HepG2 (cell line): Measurements from ENCODE around the gene ZMYM3. TPM values are rescaled to one million over a fixed set of nuclear protein-coding genes. Genes with fewer than 3 reads are reported as not detected.

Source experiments
- ATAC-seq: fragments of 200-7000 bp; cut with Tn5 transposase; 3 replicates; pipeline ENCODE4 v1.9.1; 2020; ENCODE audit warnings: mild to moderate bottlenecking, moderate library complexity
- BruUV-seq: library from RNA; stranded (reverse); fragments of 400-500 nt; replicated peaks from 2 replicates; lab custom pipeline; 2021; lab: Mats Ljungman, UMichigan
- CTCF ChIA-PET: fragments of 300-600 bp; formaldehyde crosslinking; extraction: SDS; loops from one replicate; lab custom pipeline; 2021; ENCODE audit warnings: low total read pairs, inconsistent platforms, low intra/inter-chr PET ratio; lab: Yijun Ruan, JAX
- POLR2A ChIA-PET: fragments of 350-600 bp; sonication (Branson Sonifier 250); formaldehyde crosslinking; loops from one replicate; lab custom pipeline; 2020; ENCODE audit warnings: antibody characterized with exemption, inconsistent platforms; lab: Yijun Ruan, JAX
- DNase-seq: peaks from one replicate; pipeline ENCODE4 v3.0.0-alpha.2; 2015; ENCODE audit warnings: low spot score
- FAIRE-seq: peaks from 3 replicates; lab custom pipeline; 2011; peaks lifted over from hg19 to GRCh38; lab: Jason Lieb, UNC
- H2AFZ ChIP-seq: one replicate; pipeline ENCODE4 v1.6.1; 2011; ENCODE audit warnings: low read length, inconsistent platforms
- H3K27ac ChIP-seq: fragments of 300-600 bp; 3 replicates; pipeline ENCODE4 v1.8.0; 2011; ENCODE audit warnings: mixed run types, mild to moderate bottlenecking, mixed read lengths, low read length, inconsistent platforms; ENCODE audit not compliant: insufficient read depth; ENCODE audit errors: extremely low read length
- H3K27me3 ChIP-seq, 2 experiments: fragments of 200-600 bp in 1 of 2; 2 replicates in 1 of 2; 3 replicates in 1 of 2; pipeline versions ENCODE4 v1.6.0 to v1.8.0; 2011; ENCODE audit warnings: low read length in 2 of 2, mild to moderate bottlenecking in 2 of 2, moderate library complexity in 2 of 2, inconsistent platforms in 1 of 2; ENCODE audit not compliant: insufficient read depth in 2 of 2, control insufficient read depth in 1 of 2
- H3K36me3 ChIP-seq, 2 experiments: fragments of 200-600 bp in 1 of 2; replicated peaks in 1 of 2; 2 replicates in 1 of 2; 3 replicates in 1 of 2; pipeline versions ENCODE4 v1.5.1 to v1.8.0; 2011; ENCODE audit warnings: low read length in 2 of 2, inconsistent platforms in 1 of 2; ENCODE audit not compliant: insufficient read depth in 2 of 2, control insufficient read depth in 1 of 2
- H3K4me1 ChIP-seq: 2 replicates; pipeline ENCODE4 v1.5.1; 2012; ENCODE audit warnings: low read length, inconsistent platforms; ENCODE audit not compliant: insufficient read depth
- H3K4me2 ChIP-seq: 2 replicates; pipeline ENCODE4 v1.6.0; 2011; ENCODE audit warnings: low read depth, low read length, inconsistent platforms
- H3K4me3 ChIP-seq, 3 experiments: fragments of 200-600 bp in 1 of 3; sonication (generic), shearing (Covaris generic) in 1 of 3; replicated peaks in 1 of 3; 2 replicates each; pipeline ENCODE4 v1.5.1; 2011 to 2016; ENCODE audit warnings: low read length in 3 of 3, inconsistent platforms in 2 of 3, low read depth in 2 of 3, mild to moderate bottlenecking in 2 of 3, control low read depth in 1 of 3, mixed read lengths in 1 of 3; ENCODE audit not compliant: insufficient read depth in 1 of 3
- H3K79me2 ChIP-seq: one replicate; pipeline ENCODE4 v1.6.1; 2011; ENCODE audit warnings: low read length, inconsistent platforms; ENCODE audit not compliant: insufficient read depth
- H3K9ac ChIP-seq: 2 replicates; pipeline ENCODE4 v1.6.0; 2011; ENCODE audit warnings: mild to moderate bottlenecking, low read depth, low read length, inconsistent platforms; ENCODE audit not compliant: insufficient read depth
- H3K9me3 ChIP-seq: 2 replicates; pipeline ENCODE4 v1.5.1; 2012; ENCODE audit warnings: mild to moderate bottlenecking, low read length
- H4K20me1 ChIP-seq: 2 replicates; pipeline ENCODE4 v1.6.0; 2011; ENCODE audit warnings: inconsistent platforms, mild to moderate bottlenecking, low read length, moderate library complexity; ENCODE audit not compliant: insufficient read depth
- FOXA3 ChIP-seq: IDR thresholded peaks from 2 replicates; pipeline ENCODE4 v1.6.1; 2016; ENCODE audit warnings: missing genetic modification reagents, missing compliant biosample characterization
- HOXA7 ChIP-seq: sonication (generic); formaldehyde crosslinking; IDR thresholded peaks from 2 replicates; pipeline ENCODE4 v1.8.1; 2022; ENCODE audit warnings: mild to moderate bottlenecking, missing genetic modification reagents, moderate library complexity
- MAZ ChIP-seq, 2 experiments: sonication (generic) in 1 of 2; formaldehyde crosslinking in 1 of 2; IDR thresholded peaks; 2 replicates each; pipeline versions ENCODE4 v1.5.0 to v1.6.1; 2012 to 2020; ENCODE audit warnings: low read depth in 2 of 2, mild to moderate bottlenecking in 2 of 2, borderline replicate concordance in 1 of 2, improper control_type of control experiment in 1 of 2, low read length in 1 of 2, missing genetic modification reagents in 1 of 2, moderate library complexity in 1 of 2
- MXI1 ChIP-seq: IDR thresholded peaks from 3 replicates; pipeline ENCODE4 v1.6.1; 2012; ENCODE audit warnings: low read depth, low read length, inconsistent platforms, borderline replicate concordance
- RFX5 ChIP-seq: IDR thresholded peaks from 2 replicates; pipeline ENCODE4 v1.6.1; 2011; ENCODE audit warnings: low read depth, low read length, improper control_type of control experiment
- TP53 ChIP-seq: sonication (generic); formaldehyde crosslinking; conservative IDR thresholded peaks from 2 replicates; pipeline ENCODE4 v1.4.0; 2020; ENCODE audit warnings: missing genetic modification reagents
- ZNF501 ChIP-seq: sonication (generic); formaldehyde crosslinking; IDR thresholded peaks from 2 replicates; pipeline ENCODE4 v1.5.1; 2020; ENCODE audit warnings: mild to moderate bottlenecking, moderate library complexity, missing genetic modification reagents
- ZNF674 ChIP-seq: sonication (generic); formaldehyde crosslinking; IDR thresholded peaks from 2 replicates; pipeline ENCODE4 v1.5.0; 2020; ENCODE audit warnings: low read depth, mild to moderate bottlenecking, missing genetic modification reagents
- WGBS: methylation state at CpG from one replicate; pipeline ENCODE4 v1.1.6; 2017; ENCODE audit warnings: low lambda C conversion rate; 5-methylcytosine and 5-hydroxymethylcytosine counted together
- in situ Hi-C: cut with HindIII; loops from 2 replicates; pipeline ENCODE4 v1.10.0; 2017; ENCODE audit warnings: low pct_unique_long_range_greater_than_20kb; ENCODE audit not compliant: extremely low pct_ligation_motif_present
- intact Hi-C: fragments of 100-400 bp; cut with micrococcal nuclease; formaldehyde crosslinking; loops from one replicate; pipeline ENCODE4 v1.10.0; 2022; ENCODE audit not compliant: unreplicated experiment
- polyA plus RNA-seq, 8 experiments: library from polyadenylated mRNA; depleted of rRNA in 3 of 8; stranded (reverse) in 7 of 8; unstranded in 1 of 8; fragments of >200 nt; fragmentation: Illumina TruSeq in 4 of 8; extraction: Trizol in 4 of 8; gene quantifications; 2 replicates each; pipeline versions ENCODE4 v1.2.1 to v1.2.3, GENCODE V29; 2011 to 2016; ENCODE audit warnings: low read depth in 4 of 8, missing spikeins in 1 of 8, mixed read lengths in 1 of 8; ENCODE audit not compliant: insufficient read depth in 1 of 8
- total RNA-seq, 5 experiments: library from RNA; depleted of rRNA; stranded (reverse); fragments of >200 nt; fragmentation: Illumina TruSeq; extraction: Trizol; gene quantifications; 2 replicates each; pipeline ENCODE4 v1.2.3, GENCODE V29; 2016; ENCODE audit warnings: low read depth in 1 of 5
- TF ChIP-seq, protein P1 (sequence below): sonication (generic); formaldehyde crosslinking; IDR thresholded peaks from 2 replicates; pipeline ENCODE4 v1.4.0; 2020; ENCODE audit warnings: missing genetic modification reagents
- TF ChIP-seq, protein P2 (sequence below): IDR thresholded peaks from 2 replicates; pipeline ENCODE4 v1.6.1; 2016; ENCODE audit warnings: mild to moderate bottlenecking, missing biosample characterization, missing genetic modification reagents
- TF ChIP-seq, protein P3 (sequence below): sonication (generic); formaldehyde crosslinking; IDR thresholded peaks from 2 replicates; pipeline ENCODE4 v1.8.0; 2022; ENCODE audit warnings: low read depth, missing genetic modification reagents

The ZMYM3 gene
- total and polyA plus RNA-seq, 2 of the 13 experiments (the other 11 are each of a cell fraction or from before 2014, with no cell fraction given) = 26.4 to 35.4 TPM

DNA sequence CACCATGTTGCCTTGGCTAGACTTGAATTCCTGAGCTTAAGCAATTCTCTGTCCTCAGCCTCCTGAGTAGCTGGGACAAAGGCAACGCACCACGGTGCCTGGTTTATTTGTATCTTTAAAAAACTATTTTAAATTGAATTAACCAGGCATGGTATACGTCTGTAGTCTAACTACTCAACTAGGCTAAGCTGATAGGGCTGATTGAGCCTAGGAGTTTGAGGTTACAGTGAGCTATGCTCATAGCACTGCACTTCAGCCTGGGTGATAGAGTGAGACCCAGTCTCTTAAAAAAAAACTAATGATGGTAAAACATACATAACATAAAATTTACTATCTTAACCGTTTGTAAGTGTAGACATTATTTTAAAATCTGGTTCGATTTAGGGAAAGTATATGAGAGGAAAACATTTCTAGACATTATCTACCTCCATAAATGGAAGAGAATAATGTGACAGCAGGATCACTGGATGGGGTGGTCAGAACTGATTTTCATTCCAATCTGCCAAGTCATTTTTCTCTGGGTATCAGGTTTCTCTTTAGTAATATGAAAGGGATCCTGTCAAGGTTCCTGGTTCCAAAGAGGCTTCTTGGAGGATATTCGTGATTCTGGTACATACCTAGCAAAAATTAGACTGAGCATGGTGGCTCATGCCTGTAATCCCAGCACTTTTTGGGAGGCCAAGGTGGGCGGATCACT, 38.9 kb upstream of the ZMYM3 start:
- no peaks in the 10 kb centered on the region for H3K27me3 ChIP-seq
- DNase-seq (no peak), FAIRE-seq (no peak), ATAC-seq (no peak)
- BruUV-seq = no TSS peak
- H3K4me2 ChIP-seq = no peak overlapping the region
- 95% methylated on average over 5 of the region's 7 CpGs for WGBS
- no peak overlapping the region for H3K27ac ChIP-seq
- peaks cover 6 to 51% of the 10 kb centered on the region in 2 experiments; a peak in 4 of 5 replicates for H3K36me3 ChIP-seq
- no peak overlapping the region for H3K4me3 ChIP-seq
- H3K4me1 ChIP-seq = peaks cover 22% of the 10 kb centered on the region
- ChIA-PET CTCF (no interaction called here), POLR2A (interaction anchor here (1.2 to 1.7 kb wide), 2 partner anchors 9 kb away, joined by 4 to 9 read pairs; partner anchors contain the start of genes ITGB1BP2 and NONO)
- in situ Hi-C loops (no loop called here), intact Hi-C loops (no loop called here)
- no peak overlapping the region for H3K9ac ChIP-seq
- no peaks in the 10 kb centered on the region for H3K9me3 ChIP-seq
- no peak overlapping the region for H2AFZ ChIP-seq
- TF ChIP-seq MAZ (IDR thresholded peaks at IDR 0.05; ENCODE audit: borderline replicate concordance, low read depth, low read length) = no peak
- no peak for TF ChIP-seq MAZ (CRISPR knock-in tag; IDR thresholded peaks at IDR 0.05; ENCODE audit: low read depth)
- no peak for TF ChIP-seq HOXA7 (CRISPR knock-in tag)
- no peak for TF ChIP-seq RFX5
- no peak for TF ChIP-seq FOXA3 (CRISPR knock-in tag)
- no peak for TF ChIP-seq ZNF501 (CRISPR knock-in tag)
- TF ChIP-seq, protein P1, sequence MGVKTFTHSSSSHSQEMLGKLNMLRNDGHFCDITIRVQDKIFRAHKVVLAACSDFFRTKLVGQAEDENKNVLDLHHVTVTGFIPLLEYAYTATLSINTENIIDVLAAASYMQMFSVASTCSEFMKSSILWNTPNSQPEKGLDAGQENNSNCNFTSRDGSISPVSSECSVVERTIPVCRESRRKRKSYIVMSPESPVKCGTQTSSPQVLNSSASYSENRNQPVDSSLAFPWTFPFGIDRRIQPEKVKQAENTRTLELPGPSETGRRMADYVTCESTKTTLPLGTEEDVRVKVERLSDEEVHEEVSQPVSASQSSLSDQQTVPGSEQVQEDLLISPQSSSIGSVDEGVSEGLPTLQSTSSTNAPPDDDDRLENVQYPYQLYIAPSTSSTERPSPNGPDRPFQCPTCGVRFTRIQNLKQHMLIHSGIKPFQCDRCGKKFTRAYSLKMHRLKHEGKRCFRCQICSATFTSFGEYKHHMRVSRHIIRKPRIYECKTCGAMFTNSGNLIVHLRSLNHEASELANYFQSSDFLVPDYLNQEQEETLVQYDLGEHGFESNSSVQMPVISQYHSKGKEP (CRISPR knock-in tag) = no peak
- no peak for TF ChIP-seq MXI1
- no peak for TF ChIP-seq ZNF674 (CRISPR knock-in tag)
- TF ChIP-seq, protein P2, sequence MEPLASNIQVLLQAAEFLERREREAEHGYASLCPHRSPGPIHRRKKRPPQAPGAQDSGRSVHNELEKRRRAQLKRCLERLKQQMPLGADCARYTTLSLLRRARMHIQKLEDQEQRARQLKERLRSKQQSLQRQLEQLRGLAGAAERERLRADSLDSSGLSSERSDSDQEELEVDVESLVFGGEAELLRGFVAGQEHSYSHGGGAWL (CRISPR knock-in tag) = no peak
- TF ChIP-seq, protein P3, sequence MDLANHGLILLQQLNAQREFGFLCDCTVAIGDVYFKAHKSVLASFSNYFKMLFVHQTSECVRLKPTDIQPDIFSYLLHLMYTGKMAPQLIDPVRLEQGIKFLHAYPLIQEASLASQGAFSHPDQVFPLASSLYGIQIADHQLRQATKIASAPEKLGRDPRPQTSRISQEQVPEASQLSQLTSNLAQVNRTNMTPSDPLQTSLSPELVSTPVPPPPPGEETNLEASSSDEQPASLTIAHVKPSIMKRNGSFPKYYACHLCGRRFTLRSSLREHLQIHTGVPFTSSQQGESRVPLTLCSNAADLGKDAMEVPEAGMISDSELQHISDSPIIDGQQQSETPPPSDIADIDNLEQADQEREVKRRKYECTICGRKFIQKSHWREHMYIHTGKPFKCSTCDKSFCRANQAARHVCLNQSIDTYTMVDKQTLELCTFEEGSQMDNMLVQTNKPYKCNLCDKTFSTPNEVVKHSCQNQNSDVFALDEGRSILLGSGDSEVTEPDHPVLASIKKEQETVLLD = no peak
- TF ChIP-seq TP53 (CRISPR knock-in tag) = no peak
- H4K20me1 ChIP-seq = peaks cover 9% of the 10 kb centered on the region
- H3K79me2 ChIP-seq = peaks cover 15% of the 10 kb centered on the region
